GM13976 (cell line): ENCODE measurements around the gene DTX3L.

Source experiments
- DNase-seq: peaks from one replicate; pipeline ENCODE4 v3.0.0; 2012; ENCODE audit warnings: low spot score
- in situ Hi-C: fragments of 300-500 bp; cut with MboI; formaldehyde crosslinking; loops from one replicate; pipeline ENCODE4 v1.12.0; 2022; ENCODE audit warnings: low sequenced_read_pairs, mixed read lengths, inconsistent platforms; ENCODE audit not compliant: unreplicated experiment
- TF ChIP-seq, protein P1 (sequence below): IDR thresholded peaks from 2 replicates; pipeline ENCODE4 v1.5.1; 2012; ENCODE audit warnings: borderline replicate concordance, mild to moderate bottlenecking; ENCODE audit not compliant: insufficient read depth; ENCODE audit errors: extremely low read depth, missing control alignments, control extremely low read depth

Gene DTX3L

DNA sequence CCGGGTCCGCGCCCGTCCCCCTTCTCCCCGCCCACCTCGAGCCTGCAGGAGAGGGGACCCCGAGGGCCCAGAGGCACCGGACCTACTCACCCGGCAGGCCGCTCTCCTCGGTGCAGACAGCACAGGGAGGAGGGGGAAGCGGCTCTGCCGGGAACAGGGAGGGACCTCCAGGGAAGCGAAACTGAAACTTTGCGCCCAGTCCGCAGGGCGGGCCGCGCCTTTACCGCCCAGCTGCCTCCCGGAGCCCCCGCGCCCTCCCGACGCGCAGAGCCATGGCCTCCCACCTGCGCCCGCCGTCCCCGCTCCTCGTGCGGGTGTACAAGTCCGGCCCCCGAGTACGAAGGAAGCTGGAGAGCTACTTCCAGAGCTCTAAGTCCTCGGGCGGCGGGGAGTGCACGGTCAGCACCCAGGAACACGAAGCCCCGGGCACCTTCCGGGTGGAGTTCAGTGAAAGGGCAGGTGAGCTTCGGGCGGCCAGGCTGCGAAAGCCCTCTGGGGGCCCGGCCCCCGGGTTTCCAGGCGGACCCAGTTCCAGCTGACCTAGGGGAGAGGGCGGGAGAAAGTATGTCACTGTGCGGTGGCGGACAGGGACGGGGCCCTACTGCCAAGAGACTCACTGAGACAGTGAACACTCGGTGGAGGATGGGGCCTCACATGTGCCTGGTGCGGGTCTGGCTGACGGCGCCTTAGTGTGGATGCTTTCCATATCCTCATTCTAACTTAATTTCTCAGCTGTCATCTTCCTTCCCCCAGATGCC lies at the start of gene DTX3L, which contains the start of gene PARP9:
Gene DTX3L, plus strand, starts transcription at position 184 of the 758 bp plus-strand sequence. Its CDS starts 89 bp downstream, at position 273.
Gene PARP9, minus strand, starts transcription at position 146 of the 758 bp plus-strand sequence. CDS start 4,680 bp downstream, outside the sequence.
- in situ Hi-C loops = no loop called here
- peak; percentile 83 for DNase-seq
- TF ChIP-seq, protein P1, sequence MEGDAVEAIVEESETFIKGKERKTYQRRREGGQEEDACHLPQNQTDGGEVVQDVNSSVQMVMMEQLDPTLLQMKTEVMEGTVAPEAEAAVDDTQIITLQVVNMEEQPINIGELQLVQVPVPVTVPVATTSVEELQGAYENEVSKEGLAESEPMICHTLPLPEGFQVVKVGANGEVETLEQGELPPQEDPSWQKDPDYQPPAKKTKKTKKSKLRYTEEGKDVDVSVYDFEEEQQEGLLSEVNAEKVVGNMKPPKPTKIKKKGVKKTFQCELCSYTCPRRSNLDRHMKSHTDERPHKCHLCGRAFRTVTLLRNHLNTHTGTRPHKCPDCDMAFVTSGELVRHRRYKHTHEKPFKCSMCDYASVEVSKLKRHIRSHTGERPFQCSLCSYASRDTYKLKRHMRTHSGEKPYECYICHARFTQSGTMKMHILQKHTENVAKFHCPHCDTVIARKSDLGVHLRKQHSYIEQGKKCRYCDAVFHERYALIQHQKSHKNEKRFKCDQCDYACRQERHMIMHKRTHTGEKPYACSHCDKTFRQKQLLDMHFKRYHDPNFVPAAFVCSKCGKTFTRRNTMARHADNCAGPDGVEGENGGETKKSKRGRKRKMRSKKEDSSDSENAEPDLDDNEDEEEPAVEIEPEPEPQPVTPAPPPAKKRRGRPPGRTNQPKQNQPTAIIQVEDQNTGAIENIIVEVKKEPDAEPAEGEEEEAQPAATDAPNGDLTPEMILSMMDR = no peak

DNA sequence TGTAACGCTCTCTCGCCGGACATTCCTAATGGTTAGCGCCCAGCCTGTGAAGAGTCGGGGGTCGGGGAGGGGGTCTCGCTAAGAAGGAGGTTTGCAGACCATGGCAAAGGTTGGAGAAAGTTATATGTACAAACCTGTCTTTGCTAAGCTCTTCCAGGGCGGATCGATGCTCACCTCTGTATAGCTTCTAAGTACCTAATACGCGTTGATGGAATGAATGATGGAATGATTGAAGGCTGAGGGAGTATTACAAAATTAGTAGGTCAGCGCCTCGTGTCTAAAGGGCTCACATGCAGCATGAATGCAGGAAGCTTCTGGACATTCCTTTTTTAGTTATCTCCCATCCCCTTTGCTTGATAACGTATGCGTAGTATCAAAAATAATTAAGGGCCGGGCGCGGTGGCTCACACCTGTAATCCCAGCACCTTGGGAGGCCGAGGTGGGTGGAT lies 49.1 kb upstream of the DTX3L start:
- TF ChIP-seq, protein P1 = no peak
- in situ Hi-C loops = no loop called here
- no peak for DNase-seq

DNA sequence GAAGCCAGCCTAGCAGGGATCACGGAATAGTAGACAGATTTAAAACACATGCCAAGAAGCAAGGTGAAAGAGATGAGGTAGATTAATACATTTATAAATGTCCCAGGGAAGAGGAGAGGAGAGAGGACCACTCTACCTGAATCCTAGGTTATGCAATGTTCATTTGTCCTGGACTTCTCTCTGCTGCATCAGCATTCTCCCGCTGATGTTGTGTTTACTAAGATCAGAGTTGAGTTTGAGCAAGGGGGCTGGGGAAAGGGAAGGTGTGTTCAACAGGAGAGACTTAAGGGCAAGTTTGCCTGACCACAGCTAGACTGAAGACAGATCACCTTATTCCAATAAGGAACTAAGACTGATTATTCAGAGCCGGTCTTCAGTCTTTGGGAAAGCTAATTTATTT lies 48.3 kb upstream of the DTX3L start:
- TF ChIP-seq, protein P1 = no peak
- no peak for DNase-seq
- in situ Hi-C loops = no loop called here

DNA sequence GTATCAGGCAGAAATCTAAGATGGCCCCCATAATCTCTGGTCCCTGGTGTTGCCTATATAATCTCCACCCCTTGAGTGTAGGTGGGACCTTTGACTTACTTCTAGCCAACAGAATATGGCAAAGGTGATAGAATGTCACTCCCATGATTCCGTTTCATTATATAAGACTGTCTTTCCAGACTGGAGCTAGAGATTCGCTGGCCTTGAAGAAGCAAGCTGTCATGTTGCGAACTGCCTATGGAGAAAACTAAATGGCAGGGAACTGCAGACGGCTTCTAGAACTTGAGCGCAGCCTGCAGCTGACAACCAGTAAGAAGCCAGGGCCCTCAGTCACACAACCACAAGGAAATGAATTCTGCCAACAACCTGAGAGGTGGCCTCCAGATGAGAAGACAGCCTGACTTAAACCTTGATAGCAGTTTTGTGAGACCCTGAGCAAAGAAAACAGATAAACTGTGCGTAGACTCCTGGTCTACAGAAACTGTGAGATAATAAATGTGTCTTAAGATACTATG lies 47.2 kb upstream of the DTX3L start:
- no peak for DNase-seq
- TF ChIP-seq, protein P1 = no peak
- in situ Hi-C loops = no loop called here

DNA sequence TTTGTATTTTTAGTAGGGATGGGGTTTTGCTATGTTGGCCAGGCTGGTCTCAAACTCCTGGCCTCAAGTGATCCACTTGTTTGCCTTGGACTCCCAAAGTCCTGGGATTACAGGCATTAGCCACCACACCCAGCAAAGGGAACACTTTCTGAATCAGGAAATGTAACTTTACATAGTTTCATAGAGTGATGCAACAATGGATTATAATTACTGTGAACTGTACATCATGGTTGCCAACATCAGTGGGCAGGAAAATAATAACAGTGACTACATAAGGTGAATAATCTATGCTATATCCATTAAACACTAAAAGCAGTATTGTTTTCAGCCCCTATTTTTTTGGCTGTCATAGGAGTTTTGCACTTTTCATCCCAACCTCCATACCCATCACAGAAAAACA lies 44.4 kb upstream of the DTX3L start:
- DNase-seq = no peak
- TF ChIP-seq, protein P1 = no peak
- in situ Hi-C loops = no loop called here

DNA sequence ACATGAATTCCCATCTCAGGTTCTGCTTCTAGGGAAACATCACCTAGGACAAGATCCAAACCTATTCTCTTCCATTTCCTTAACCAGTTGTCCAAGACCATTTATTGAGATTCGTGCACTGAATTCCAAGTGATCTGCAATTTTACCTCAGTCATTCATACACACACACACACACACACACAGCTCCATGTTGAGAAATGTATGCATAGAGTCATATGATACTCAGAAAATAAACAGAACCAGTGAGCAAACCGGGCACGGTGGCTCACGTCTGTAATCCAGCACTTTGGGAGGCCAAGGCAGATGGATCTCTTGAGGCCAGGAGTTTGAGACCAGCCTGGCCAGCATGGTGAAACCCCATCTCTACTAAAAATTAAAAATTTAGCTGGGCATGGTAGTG lies 43.3 kb upstream of the DTX3L start:
- no peak for DNase-seq
- in situ Hi-C loops = no loop called here
- TF ChIP-seq, protein P1 = no peak
